Measurements from ENCODE around the gene ZNF101.

The ZNF101 gene

GRCh38 chr19:19642506-19643157, 26.0 kb upstream of the ZNF101 start:
- peak; percentile 40 for DNase-seq

GRCh38 chr19:19643158-19644053, 25.2 kb upstream of the ZNF101 start, which contains the start of gene GMIP:
GMIP (minus strand) TSS chr19:19643657; CDS start chr19:19643529, 128 bp downstream.
- DNase-seq, result peak; percentile 73

GRCh38 chr19:19644054-19644388, 24.6 kb upstream of the ZNF101 start:
- DNase-seq, result no peak

- DNase-seq, result no peak
Observed at GRCh38 chr19:19645233-19645870, 23.3 kb upstream of the ZNF101 start.

- DNase-seq, result no peak
Observed at GRCh38 chr19:19647037-19647835, 21.4 kb upstream of the ZNF101 start.

GRCh38 chr19:19649155-19649554, 19.5 kb upstream of the ZNF101 start:
- no peak for DNase-seq

- DNase-seq, result no peak
Observed at GRCh38 chr19:19649580-19649995, 19.1 kb upstream of the ZNF101 start.

GRCh38 chr19:19650331-19650730, 18.3 kb upstream of the ZNF101 start:
- DNase-seq, result peak; percentile 54

GRCh38 chr19:19651076-19651475, 17.6 kb upstream of the ZNF101 start:
- DNase-seq, result peak; percentile 33

GRCh38 chr19:19652482-19653295, 15.9 kb upstream of the ZNF101 start:
- no peak for DNase-seq

GRCh38 chr19:19653597-19654147, 15.0 kb upstream of the ZNF101 start:
- no peak for DNase-seq

- no peak for DNase-seq
Observed at GRCh38 chr19:19654441-19654840, 14.2 kb upstream of the ZNF101 start.

GRCh38 chr19:19655051-19655594, 13.5 kb upstream of the ZNF101 start:
- DNase-seq, result no peak

GRCh38 chr19:19655641-19656343, 12.8 kb upstream of the ZNF101 start:
- DNase-seq, result no peak

GRCh38 chr19:19656451-19657396, 11.9 kb upstream of the ZNF101 start:
- DNase-seq, result no peak

- DNase-seq, result no peak
Observed at GRCh38 chr19:19657397-19657783, 11.2 kb upstream of the ZNF101 start.

GRCh38 chr19:19659646-19660245, 8.9 kb upstream of the ZNF101 start:
- no peak for DNase-seq

- DNase-seq, result no peak
Observed at GRCh38 chr19:19661141-19661674, 7.4 kb upstream of the ZNF101 start.

Data from MV-4-11 (cell line).